Caki2 (cell line): Measurements from ENCODE around the gene SLC24A3. TPM values are rescaled to one million over a fixed set of nuclear protein-coding genes. Genes with fewer than 3 reads are reported as not detected.

Experiments
- DNase-seq: peaks from one replicate; pipeline ENCODE4 v3.0.0-alpha.2; 2015; ENCODE audit warnings: low read depth
- in situ Hi-C: cut with HindIII; loops from 2 replicates; pipeline ENCODE4 v1.10.0; 2016; ENCODE audit warnings: low sequenced_read_pairs, low pct_unique_long_range_greater_than_20kb, mixed read lengths
- total RNA-seq: library from RNA; depleted of rRNA; stranded (reverse); fragments of >200 nt; shearing (Covaris generic); gene quantifications from 2 replicates; pipeline ENCODE4 v1.2.3, GENCODE V29; 2014; ENCODE audit warnings: low replicate concordance

SLC24A3 gene
- total RNA-seq, 1 experiment from 2014 or later: not detected

GRCh38 chr20:19396460-19397081, 184.1 kb downstream of the SLC24A3 start:
- DNase-seq: no peak
- in situ Hi-C loops: no loop called here

- in situ Hi-C loops: no loop called here
- DNase-seq: no peak
Observed at GRCh38 chr20:19397226-19397625, 184.8 kb downstream of the SLC24A3 start.

- in situ Hi-C loops: no loop called here
- DNase-seq: no peak
Observed at GRCh38 chr20:19397666-19398065, 185.2 kb downstream of the SLC24A3 start.

- DNase-seq: no peak
- in situ Hi-C loops: no loop called here
Observed at GRCh38 chr20:19401096-19401495, 188.7 kb downstream of the SLC24A3 start.

GRCh38 chr20:19403549-19403948, 191.1 kb downstream of the SLC24A3 start:
- no peak for DNase-seq
- in situ Hi-C loops: no loop called here

- DNase-seq: no peak
- in situ Hi-C loops: no loop called here
Observed at GRCh38 chr20:19404826-19405225, 192.4 kb downstream of the SLC24A3 start.

- in situ Hi-C loops: no loop called here
- no peak for DNase-seq
Observed at GRCh38 chr20:19405958-19406357, 193.5 kb downstream of the SLC24A3 start.

GRCh38 chr20:19406381-19406780, 193.9 kb downstream of the SLC24A3 start:
- no peak for DNase-seq
- in situ Hi-C loops: no loop called here

- in situ Hi-C loops: no loop called here
- DNase-seq: no peak
Observed at GRCh38 chr20:19407196-19407595, 194.8 kb downstream of the SLC24A3 start.

- in situ Hi-C loops: no loop called here
- DNase-seq: no peak
Observed at GRCh38 chr20:19407736-19408135, 195.3 kb downstream of the SLC24A3 start.

GRCh38 chr20:19408971-19409370, 196.5 kb downstream of the SLC24A3 start:
- in situ Hi-C loops: no loop called here
- DNase-seq: no peak

GRCh38 chr20:19411811-19412210, 199.4 kb downstream of the SLC24A3 start:
- no peak for DNase-seq
- in situ Hi-C loops: no loop called here

GRCh38 chr20:19412254-19412653, 199.8 kb downstream of the SLC24A3 start:
- DNase-seq: no peak
- in situ Hi-C loops: no loop called here

- in situ Hi-C loops: no loop called here
- no peak for DNase-seq
Observed at GRCh38 chr20:19414600-19414999, 202.2 kb downstream of the SLC24A3 start.

GRCh38 chr20:19415786-19416185, 203.3 kb downstream of the SLC24A3 start:
- in situ Hi-C loops: no loop called here
- no peak for DNase-seq

GRCh38 chr20:19416627-19417026, 204.2 kb downstream of the SLC24A3 start:
- in situ Hi-C loops: no loop called here
- no peak for DNase-seq

GRCh38 chr20:19419396-19419795, 207.0 kb downstream of the SLC24A3 start:
- in situ Hi-C loops: no loop called here
- no peak for DNase-seq

- in situ Hi-C loops: no loop called here
- DNase-seq: no peak
Observed at GRCh38 chr20:19423097-19423899, 210.9 kb downstream of the SLC24A3 start.

- in situ Hi-C loops: no loop called here
- no peak for DNase-seq
Observed at GRCh38 chr20:19423900-19424620, 211.6 kb downstream of the SLC24A3 start.
